HEK293T (cell line): Measurements from ENCODE around the gene PIGU.

Experiments used
- CTCF ChIA-PET: fragments of 350-600 bp; formaldehyde crosslinking; extraction: SDS; loops from one replicate; lab custom pipeline; 2021; ENCODE audit warnings: antibody characterized with exemption, inconsistent platforms; lab: Yijun Ruan, JAX
- POLR2A ChIA-PET: fragments of 350-600 bp; formaldehyde crosslinking; extraction: SDS; loops from one replicate; lab custom pipeline; 2020; ENCODE audit warnings: antibody characterized with exemption, inconsistent platforms; lab: Yijun Ruan, JAX
- DNase-seq: peaks from one replicate; pipeline ENCODE4 v3.0.0; 2012; ENCODE audit warnings: mixed read lengths; ENCODE audit errors: extremely low spot score
- ARNT ChIP-seq: fragments of 450-650 bp; IDR thresholded peaks from 2 replicates; pipeline ENCODE4 v1.6.1; 2017; ENCODE audit warnings: mild to moderate bottlenecking
- BHLHE40 ChIP-seq: fragments of 450-650 bp; IDR thresholded peaks from 2 replicates; pipeline ENCODE4 v1.6.1; 2016; ENCODE audit warnings: mild to moderate bottlenecking, moderate library complexity, borderline replicate concordance
- CTBP1 ChIP-seq: fragments of 450-650 bp; IDR thresholded peaks from 2 replicates; pipeline ENCODE4 v1.6.1; 2016; ENCODE audit warnings: borderline replicate concordance
- ELF4 ChIP-seq: fragments of 450-650 bp; IDR thresholded peaks from 2 replicates; pipeline ENCODE4 v1.6.1; 2017; ENCODE audit warnings: antibody characterized with exemption
- FOXA1 ChIP-seq: fragments of 450-650 bp; IDR thresholded peaks from 2 replicates; pipeline ENCODE4 v1.6.1; 2016; ENCODE audit warnings: mild to moderate bottlenecking
- FOXK2 ChIP-seq: fragments of 450-650 bp; IDR thresholded peaks from 2 replicates; pipeline ENCODE4 v1.6.1; 2016; ENCODE audit warnings: mild to moderate bottlenecking
- FOXM1 ChIP-seq: fragments of 450-650 bp; IDR thresholded peaks from 2 replicates; pipeline ENCODE4 v1.6.1; 2017; ENCODE audit warnings: mild to moderate bottlenecking, borderline replicate concordance
- HDGF ChIP-seq: fragments of 450-650 bp; IDR thresholded peaks from 2 replicates; pipeline ENCODE4 v1.6.1; 2017; ENCODE audit warnings: antibody characterized with exemption, borderline replicate concordance
- L3MBTL2 ChIP-seq: fragments of 450-650 bp; conservative IDR thresholded peaks from 2 replicates; pipeline ENCODE4 v1.6.1; 2016; ENCODE audit warnings: mild to moderate bottlenecking
- LEF1 ChIP-seq: fragments of 450-650 bp; IDR thresholded peaks from 2 replicates; pipeline ENCODE4 v1.6.1; 2017; ENCODE audit warnings: mild to moderate bottlenecking, borderline replicate concordance
- NFRKB ChIP-seq: fragments of 450-650 bp; IDR thresholded peaks from 2 replicates; pipeline ENCODE4 v1.6.1; 2016; ENCODE audit warnings: mild to moderate bottlenecking, moderate library complexity
- PKNOX1 ChIP-seq: fragments of 450-650 bp; IDR thresholded peaks from 2 replicates; pipeline ENCODE4 v1.6.1; 2016
- SP1 ChIP-seq: fragments of 450-650 bp; IDR thresholded peaks from 2 replicates; pipeline ENCODE4 v1.6.1; 2017
- SUZ12 ChIP-seq: fragments of 450-650 bp; IDR thresholded peaks from 2 replicates; pipeline ENCODE4 v1.6.1; 2016; ENCODE audit warnings: mild to moderate bottlenecking
- TARDBP ChIP-seq: fragments of 450-650 bp; IDR thresholded peaks from 2 replicates; pipeline ENCODE4 v1.6.1; 2016
- ZNF384 ChIP-seq: fragments of 450-650 bp; IDR thresholded peaks from 2 replicates; pipeline ENCODE4 v1.6.1; 2016

PIGU gene

DNA sequence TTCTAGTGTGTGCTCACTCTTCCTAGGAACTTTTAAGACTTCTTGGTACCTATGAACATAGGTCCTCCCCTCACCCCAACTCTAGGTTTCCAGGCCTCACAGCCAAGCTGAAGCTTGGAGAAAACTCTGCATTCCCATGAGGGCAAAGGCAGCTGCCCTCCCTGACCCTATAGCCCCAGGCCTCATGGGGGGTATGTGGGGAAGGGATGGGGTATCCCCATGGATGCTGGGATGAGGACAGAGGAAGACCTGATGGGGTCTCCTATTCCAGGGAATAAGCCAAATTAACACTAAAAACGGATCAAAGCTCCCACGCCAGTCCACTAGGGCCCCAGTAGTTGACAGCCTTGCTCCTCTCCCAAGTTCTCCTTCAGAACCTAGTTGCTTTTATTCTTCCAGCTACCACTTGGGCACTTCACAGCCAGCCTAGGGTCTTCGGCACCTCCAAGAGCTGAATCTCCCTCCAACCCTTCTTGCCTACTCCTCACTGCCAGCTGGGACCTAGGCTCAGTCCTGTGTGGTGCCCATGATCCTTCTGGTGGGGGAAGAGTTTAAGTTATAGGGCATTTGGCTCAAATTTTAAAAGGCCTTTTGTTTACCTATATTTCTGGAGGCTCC, 35.0 kb upstream of the PIGU start:
- CTCF ChIA-PET, result no interaction called here
- no peak for TF ChIP-seq L3MBTL2
- TF ChIP-seq FOXK2, result no peak
- no peak for TF ChIP-seq LEF1
- TF ChIP-seq CTBP1, result no peak
- no peak for TF ChIP-seq ZNF384

GRCh38 chr20:34710861-34711574, 34.1 kb upstream of the PIGU start:
- ChIA-PET POLR2A (no interaction called here), CTCF (interaction anchor here (0.6 kb wide), 2 partner anchors 12 to 28 kb away, joined by 3 read pairs; no protein-coding TSS in a partner anchor)
- TF ChIP-seq ZNF384 (no peak), L3MBTL2 (no peak), FOXA1 (no peak), BHLHE40 (no peak), SUZ12 (no peak), CTBP1 (no peak), PKNOX1 (no peak)
- DNase-seq, result no peak

More for the DNA sequence above, 35.0 kb upstream of the PIGU start:
- POLR2A ChIA-PET, result interaction anchor here (2.0 kb wide), 1 partner anchor 113 kb away, joined by 5 read pairs; the partner anchor contains the start of gene NCOA6
- no peak for DNase-seq

DNA sequence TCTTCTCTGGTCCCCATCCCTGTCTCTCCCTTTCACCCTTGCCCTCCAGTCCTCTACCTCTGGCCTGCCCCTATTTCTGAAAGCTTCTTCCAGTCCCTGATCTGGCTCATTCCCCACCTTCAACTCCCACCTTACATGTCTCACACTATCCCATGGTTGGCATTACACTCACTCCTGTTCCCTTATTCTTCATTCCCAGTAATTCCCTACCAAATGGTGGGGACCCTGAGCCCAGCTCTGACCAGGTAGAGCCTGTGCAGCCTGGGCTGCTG, 33.6 kb upstream of the PIGU start:
- CTCF ChIA-PET, result interaction anchor here (0.6 to 2.0 kb wide), 3 partner anchors 12 to 398 kb away, joined by 3 to 4 read pairs (median 3); no protein-coding TSS in a partner anchor
- POLR2A ChIA-PET, result no interaction called here
- no peak for DNase-seq
- TF ChIP-seq PKNOX1, result no peak
- no peak for TF ChIP-seq NFRKB
- TF ChIP-seq CTBP1, result no peak
- TF ChIP-seq FOXK2, result no peak
- TF ChIP-seq ELF4, result no peak
- TF ChIP-seq SP1, result no peak
- no peak for TF ChIP-seq FOXM1
- no peak for TF ChIP-seq L3MBTL2
- no peak for TF ChIP-seq ARNT
- no peak for TF ChIP-seq LEF1
- no peak for TF ChIP-seq TARDBP
- no peak for TF ChIP-seq BHLHE40
- no peak for TF ChIP-seq HDGF
- no peak for TF ChIP-seq FOXA1
- no peak for TF ChIP-seq ZNF384
- no peak for TF ChIP-seq SUZ12

DNA sequence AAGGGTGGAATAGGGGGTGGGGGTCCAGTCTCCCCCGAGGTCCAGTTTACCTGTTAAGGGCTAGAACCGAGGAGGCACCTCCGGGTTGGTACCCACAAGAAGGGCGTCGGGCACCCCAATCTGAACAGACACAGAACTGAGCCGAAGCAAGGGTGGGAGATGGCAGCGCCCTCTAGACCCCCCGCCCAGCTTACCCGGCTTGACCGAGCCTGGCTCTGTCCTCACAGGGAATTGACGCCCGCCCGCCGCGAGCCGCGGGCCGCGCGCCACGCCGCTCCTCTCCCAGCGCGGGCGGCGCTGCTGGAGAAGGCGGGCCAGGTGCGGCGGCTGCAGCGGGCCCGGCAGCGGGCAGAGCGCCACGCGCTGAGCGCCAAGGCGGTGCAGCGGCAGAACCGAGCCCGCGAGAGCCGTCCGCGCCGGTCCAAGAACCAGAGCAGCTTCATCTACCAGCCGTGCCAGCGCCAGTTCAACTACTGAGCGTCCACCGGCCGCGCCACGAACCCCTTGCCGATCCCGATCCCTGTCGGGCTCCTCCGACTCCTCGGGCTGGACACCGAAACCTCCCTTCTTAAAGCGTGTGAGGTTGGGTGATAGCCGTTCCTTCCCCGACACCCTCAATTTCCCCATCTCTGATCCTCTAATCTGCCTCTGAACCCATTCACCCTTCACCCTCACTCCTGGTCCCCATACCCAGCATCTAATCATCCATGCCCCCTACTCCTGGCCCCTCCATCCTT, 33.1 kb upstream of the PIGU start:
- CTCF ChIA-PET, result interaction anchor here (0.6 to 2.0 kb wide), 2 partner anchors 27 to 397 kb away, joined by 3 to 4 read pairs; no protein-coding TSS in a partner anchor
- POLR2A ChIA-PET, result interaction anchor here (1.0 kb wide), 1 partner anchor 1244 kb away, joined by 3 read pairs; the partner anchor contains the start of gene SCAND1
- TF ChIP-seq FOXA1, result no peak
- TF ChIP-seq HDGF, result no peak
- no peak for TF ChIP-seq CTBP1
- no peak for TF ChIP-seq ARNT
- TF ChIP-seq TARDBP, result no peak
- no peak for TF ChIP-seq FOXK2
- no peak for TF ChIP-seq BHLHE40
- TF ChIP-seq ZNF384, result no peak
- no peak for TF ChIP-seq SUZ12
- no peak for TF ChIP-seq L3MBTL2
- no peak for TF ChIP-seq SP1
- TF ChIP-seq FOXM1, result no peak
- TF ChIP-seq ELF4, result no peak
- peak; percentile 77 for DNase-seq

DNA sequence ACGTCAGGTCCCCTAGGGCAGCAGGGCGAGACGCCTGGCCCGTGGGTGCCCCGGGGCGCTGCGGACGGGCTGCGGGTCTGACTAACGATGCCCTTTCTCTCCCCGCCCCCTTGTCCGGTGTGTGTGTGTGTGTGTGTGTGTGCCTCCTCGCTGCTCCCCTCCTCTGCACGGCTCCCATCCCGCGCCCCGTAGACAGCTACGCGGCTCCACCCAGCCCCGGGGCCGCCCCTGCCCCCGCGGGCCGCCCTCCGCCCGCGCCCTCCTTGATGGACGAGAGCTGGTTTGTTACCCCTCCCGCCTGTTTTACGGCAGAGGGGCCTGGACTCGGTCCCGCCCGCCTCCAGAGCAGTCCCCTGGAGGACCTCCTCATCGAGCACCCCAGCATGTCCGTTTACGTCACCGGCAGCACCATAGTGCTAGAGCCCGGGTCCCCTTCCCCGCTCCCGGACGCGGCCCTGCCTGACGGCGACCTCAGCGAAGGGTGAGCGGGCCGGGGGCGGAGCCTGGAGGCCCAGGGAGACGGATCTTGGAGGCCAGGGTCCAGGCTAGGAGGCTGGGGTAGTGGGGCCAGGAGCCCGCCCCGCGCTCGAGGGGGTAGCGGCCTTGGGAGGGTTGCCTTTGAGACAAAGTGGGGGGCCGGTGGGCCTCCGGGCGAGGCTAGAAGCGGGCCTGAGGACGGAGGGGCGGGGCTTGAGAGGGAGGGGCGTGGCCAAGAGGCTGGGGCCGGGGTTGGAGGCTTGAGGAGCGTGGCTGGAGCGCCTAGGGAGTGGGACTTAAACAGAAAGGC, 32.3 kb upstream of the PIGU start:
- CTCF ChIA-PET, result interaction anchor here (0.6 to 2.0 kb wide), 3 partner anchors 12 to 400 kb away, joined by 3 to 4 read pairs (median 3); no protein-coding TSS in a partner anchor
- POLR2A ChIA-PET, result interaction anchor here (0.5 to 1.0 kb wide), 2 partner anchors 171 to 1245 kb away, joined by 3 read pairs; partner anchors contain the start of gene SCAND1
- TF ChIP-seq ELF4, result no peak
- peak; percentile 85 for DNase-seq

- DNase-seq, result peak; percentile 30
- ChIA-PET CTCF (interaction anchor here (1.0 to 3.5 kb wide), 5 partner anchors 135 to 396 kb away, joined by 4 to 15 read pairs (median 4); no protein-coding TSS in a partner anchor), POLR2A (interaction anchor here (0.5 kb wide), 1 partner anchor 170 kb away, joined by 3 read pairs; no protein-coding TSS in a partner anchor)
- TF ChIP-seq LEF1 (no peak), ARNT (no peak), L3MBTL2 (no peak), ZNF384 (no peak), SP1 (no peak), TARDBP (no peak), ELF4 (no peak), BHLHE40 (no peak), FOXA1 (no peak), PKNOX1 (no peak), FOXM1 (no peak), FOXK2 (no peak), CTBP1 (no peak), NFRKB (no peak), HDGF (no peak), SUZ12 (no peak)
These were observed 31.7 kb upstream of the PIGU start for GRCh38 chr20:34708621-34709043.
